Tibial nerve (tissue), 4 donors: ENCODE results near the gene KSR1.

Experiments used
- CTCF ChIP-seq, 5 experiments: fragments of 200-600 bp in 3 of 5; fragments of 450-650 bp in 2 of 5; sonication (generic) in 3 of 5; IDR thresholded peaks; one replicate each; pipeline ENCODE4 v1.5.1; 2016 to 2019; ENCODE audit warnings: antibody characterized with exemption in 5 of 5, mild to moderate bottlenecking in 3 of 5, moderate library complexity in 2 of 5
- EP300 ChIP-seq, 2 donors: sonication (generic); formaldehyde crosslinking; IDR thresholded peaks; one replicate each; pipeline ENCODE4 v1.6.1; 2017; ENCODE audit warnings: antibody characterized with exemption in 2 of 2, mild to moderate bottlenecking in 1 of 2
- POLR2A ChIP-seq, 2 donors: fragments of 450-650 bp; IDR thresholded peaks; one replicate each; pipeline ENCODE4 v1.6.1; 2017; ENCODE audit warnings: antibody characterized with exemption in 2 of 2, mild to moderate bottlenecking in 2 of 2, moderate library complexity in 2 of 2

- TF ChIP-seq CTCF (IDR thresholded peaks at IDR 0.05) = no peak
- no peak for TF ChIP-seq POLR2A (IDR thresholded peaks at IDR 0.05)
- no peak for TF ChIP-seq EP300 (IDR thresholded peaks at IDR 0.05)
These were observed 18.9 kb downstream of the KSR1 start for GRCh38 chr17:27475070-27475673.
